Astrocyte of the cerebellum (primary cell): ENCODE measurements around the gene FOXN3.

Experiments used
- DNase-seq: peaks from one replicate; pipeline ENCODE4 v3.0.0-alpha.2; 2011; ENCODE audit warnings: low read depth
- H3K4me3 ChIP-seq: 2 replicates; pipeline ENCODE4 v1.5.1; 2011; ENCODE audit warnings: mild to moderate bottlenecking, low read depth, low read length, moderate library complexity
- in situ Hi-C: cut with HindIII; loops from 2 replicates; pipeline ENCODE4 v1.10.0; 2017; ENCODE audit warnings: low sequenced_read_pairs
- TF ChIP-seq, protein P1 (sequence below): IDR thresholded peaks from 2 replicates; pipeline ENCODE4 v1.5.1; 2012; ENCODE audit warnings: low read length, low read depth, moderate library complexity, mild to moderate bottlenecking; ENCODE audit errors: missing control alignments

FOXN3 gene

DNA sequence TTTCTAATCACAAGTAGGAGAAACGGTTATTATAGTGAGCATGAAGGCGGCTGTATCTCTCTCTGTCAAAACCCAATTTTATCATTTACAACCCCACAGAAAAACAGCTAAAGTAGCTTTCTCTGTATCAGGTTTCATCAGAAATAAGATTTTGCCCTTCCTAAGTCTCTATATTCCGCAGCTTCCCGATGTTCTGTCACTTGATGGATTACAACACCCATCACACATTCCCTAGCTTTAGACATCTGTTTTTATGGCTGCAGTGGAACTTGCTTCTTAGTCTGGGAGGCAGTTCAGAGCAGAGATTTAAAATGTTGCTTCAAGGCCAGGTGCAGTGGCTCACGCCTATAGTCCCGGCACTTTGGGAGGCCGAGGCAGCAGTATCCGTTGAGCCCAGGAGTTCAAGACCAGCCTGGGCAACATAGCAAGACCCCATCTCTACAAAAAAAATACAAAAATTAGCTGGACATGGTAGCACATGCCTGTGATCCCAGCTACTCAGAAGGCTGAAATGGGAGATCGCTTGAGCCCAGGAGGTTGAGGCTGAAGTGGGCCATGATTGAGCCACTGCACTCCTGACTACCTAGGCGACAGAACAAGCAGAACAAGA lies 27.6 kb upstream of the FOXN3 start:
- in situ Hi-C loops, result no loop called here
- no peak overlapping the region for H3K4me3 ChIP-seq
- no peak for DNase-seq
- TF ChIP-seq, protein P1, sequence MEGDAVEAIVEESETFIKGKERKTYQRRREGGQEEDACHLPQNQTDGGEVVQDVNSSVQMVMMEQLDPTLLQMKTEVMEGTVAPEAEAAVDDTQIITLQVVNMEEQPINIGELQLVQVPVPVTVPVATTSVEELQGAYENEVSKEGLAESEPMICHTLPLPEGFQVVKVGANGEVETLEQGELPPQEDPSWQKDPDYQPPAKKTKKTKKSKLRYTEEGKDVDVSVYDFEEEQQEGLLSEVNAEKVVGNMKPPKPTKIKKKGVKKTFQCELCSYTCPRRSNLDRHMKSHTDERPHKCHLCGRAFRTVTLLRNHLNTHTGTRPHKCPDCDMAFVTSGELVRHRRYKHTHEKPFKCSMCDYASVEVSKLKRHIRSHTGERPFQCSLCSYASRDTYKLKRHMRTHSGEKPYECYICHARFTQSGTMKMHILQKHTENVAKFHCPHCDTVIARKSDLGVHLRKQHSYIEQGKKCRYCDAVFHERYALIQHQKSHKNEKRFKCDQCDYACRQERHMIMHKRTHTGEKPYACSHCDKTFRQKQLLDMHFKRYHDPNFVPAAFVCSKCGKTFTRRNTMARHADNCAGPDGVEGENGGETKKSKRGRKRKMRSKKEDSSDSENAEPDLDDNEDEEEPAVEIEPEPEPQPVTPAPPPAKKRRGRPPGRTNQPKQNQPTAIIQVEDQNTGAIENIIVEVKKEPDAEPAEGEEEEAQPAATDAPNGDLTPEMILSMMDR, result no peak

GRCh38 chr14:89444044-89444443 lies 27.0 kb upstream of the FOXN3 start:
- in situ Hi-C loops, result no loop called here
- TF ChIP-seq, protein P1, result no peak
- H3K4me3 ChIP-seq, result no peak overlapping the region
- no peak for DNase-seq

GRCh38 chr14:89443042-89443629 lies 26.1 kb upstream of the FOXN3 start:
- TF ChIP-seq, protein P1, result no peak
- H3K4me3 ChIP-seq, result no peak overlapping the region
- no peak for DNase-seq
- in situ Hi-C loops, result no loop called here

GRCh38 chr14:89442280-89442679 lies 25.2 kb upstream of the FOXN3 start:
- in situ Hi-C loops, result no loop called here

DNA sequence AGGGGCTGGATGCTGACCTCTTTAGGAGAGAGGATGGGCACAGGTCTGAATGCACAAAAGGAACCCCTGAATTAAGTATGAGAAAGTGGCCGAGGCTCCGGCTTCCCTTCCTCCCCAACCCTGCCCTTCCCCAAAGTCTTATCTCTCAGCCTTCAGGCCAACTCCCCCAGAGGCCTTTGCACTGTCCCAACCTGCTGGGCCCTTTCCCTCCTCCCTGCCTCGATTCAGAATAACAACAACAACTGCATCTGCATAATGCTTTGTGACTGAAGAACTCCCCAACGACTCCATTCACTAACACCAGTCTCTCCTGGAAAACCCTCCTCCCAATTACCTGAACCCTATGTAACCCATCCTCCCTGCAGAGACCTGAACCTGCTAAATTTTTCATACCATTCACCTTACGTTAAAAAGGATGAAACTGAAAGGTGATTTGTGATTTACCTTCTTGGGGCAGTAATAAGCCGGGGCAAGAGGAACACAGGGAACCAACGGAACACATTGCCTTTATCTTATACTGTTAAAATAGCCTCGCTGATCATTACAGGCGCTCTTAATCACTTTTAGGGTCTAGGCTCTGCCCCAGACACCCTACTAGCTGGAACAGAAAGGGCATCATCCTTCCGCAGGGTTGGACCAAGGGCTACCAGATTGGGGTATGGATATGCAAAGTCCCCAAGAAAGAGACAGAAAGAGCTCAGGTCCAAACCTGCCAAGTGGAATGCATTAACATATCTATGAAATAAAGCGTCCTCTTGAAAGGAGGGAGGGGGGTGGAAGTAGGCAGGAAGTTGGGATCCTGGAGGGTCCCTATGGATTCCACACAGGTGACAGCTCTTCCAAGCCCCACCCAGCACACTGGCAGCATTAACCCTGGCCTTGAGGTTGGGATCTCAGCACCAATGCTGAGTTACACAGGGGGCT lies 24.2 kb upstream of the FOXN3 start:
- TF ChIP-seq, protein P1, result no peak
- H3K4me3 ChIP-seq, result no peak overlapping the region
- no peak for DNase-seq
- in situ Hi-C loops, result no loop called here

More at GRCh38 chr14:89442280-89442679, 25.2 kb upstream of the FOXN3 start:
- H3K4me3 ChIP-seq, result no peak overlapping the region
- TF ChIP-seq, protein P1, result no peak
- DNase-seq, result no peak

GRCh38 chr14:89435892-89436656 lies 19.0 kb upstream of the FOXN3 start:
- in situ Hi-C loops, result no loop called here
- H3K4me3 ChIP-seq, result no peak overlapping the region
- TF ChIP-seq, protein P1, result no peak
- DNase-seq, result no peak
